Ishikawa (cell line): ENCODE results near the gene TM4SF20.

Source experiments
- CEBPB ChIP-seq: IDR thresholded peaks from 2 replicates; pipeline ENCODE4 v1.6.1; 2012
- CREB1 ChIP-seq: IDR thresholded peaks from 2 replicates; pipeline ENCODE4 v1.6.1; 2012; ENCODE audit warnings: low read depth
- EGR1 ChIP-seq: IDR thresholded peaks from 2 replicates; pipeline ENCODE4 v1.6.1; 2012
- EP300 ChIP-seq: IDR thresholded peaks from 2 replicates; pipeline ENCODE4 v1.6.1; 2012; ENCODE audit warnings: borderline replicate concordance
- FOXM1 ChIP-seq: IDR thresholded peaks from 2 replicates; pipeline ENCODE4 v1.6.1; 2012; ENCODE audit warnings: low read depth, borderline replicate concordance
- MAX ChIP-seq: IDR thresholded peaks from 2 replicates; pipeline ENCODE4 v1.6.1; 2012
- NFIC ChIP-seq: IDR thresholded peaks from 2 replicates; pipeline ENCODE4 v1.6.1; 2012
- RAD21 ChIP-seq: IDR thresholded peaks from 2 replicates; pipeline ENCODE4 v1.6.1; 2012; ENCODE audit warnings: low read depth
- REST ChIP-seq: IDR thresholded peaks from 2 replicates; pipeline ENCODE4 v1.6.1; 2012; ENCODE audit warnings: low read depth, mild to moderate bottlenecking
- TAF1 ChIP-seq: IDR thresholded peaks from 2 replicates; pipeline ENCODE4 v1.6.1; 2012; ENCODE audit warnings: low read depth, mild to moderate bottlenecking
- TCF12 ChIP-seq: IDR thresholded peaks from 2 replicates; pipeline ENCODE4 v1.6.1; 2012; ENCODE audit warnings: low read depth
- TEAD4 ChIP-seq: IDR thresholded peaks from 2 replicates; pipeline ENCODE4 v1.6.1; 2012
- USF1 ChIP-seq: IDR thresholded peaks from 2 replicates; pipeline ENCODE4 v1.6.1; 2012
- YY1 ChIP-seq: IDR thresholded peaks from 2 replicates; pipeline ENCODE4 v1.6.1; 2012; ENCODE audit warnings: low read depth
- ZBTB7A ChIP-seq: IDR thresholded peaks from 2 replicates; pipeline ENCODE4 v1.6.1; 2012; ENCODE audit warnings: low read depth

TM4SF20 gene

GRCh38 chr2:227326783-227327182 lies 52.3 kb downstream of the TM4SF20 start:
- TF ChIP-seq TAF1, result no peak
- no peak for TF ChIP-seq TEAD4
- no peak for TF ChIP-seq RAD21
- TF ChIP-seq ZBTB7A, result no peak
- no peak for TF ChIP-seq USF1
- no peak for TF ChIP-seq NFIC
- TF ChIP-seq YY1, result no peak
- no peak for TF ChIP-seq REST
- TF ChIP-seq EGR1, result no peak
- TF ChIP-seq FOXM1, result no peak
- TF ChIP-seq EP300, result no peak
- TF ChIP-seq MAX, result no peak
- no peak for TF ChIP-seq CEBPB
- no peak for TF ChIP-seq TCF12
- TF ChIP-seq CREB1, result no peak

GRCh38 chr2:227325839-227326195 lies 53.3 kb downstream of the TM4SF20 start:
- no peak for TF ChIP-seq TEAD4
- TF ChIP-seq CEBPB, result no peak
- TF ChIP-seq REST, result no peak

- TF ChIP-seq ZBTB7A (peak; percentile 90), NFIC (no peak), MAX (peak; percentile 99), REST (no peak), FOXM1 (0 out of 2 replicates have a peak, but pooled peaks have one; percentile 17), RAD21 (peak; percentile 35), EP300 (peak; percentile 50), CREB1 (0 out of 2 replicates have a peak, but pooled peaks have one; percentile 32), TEAD4 (peak; percentile 54), YY1 (peak; percentile 99), EGR1 (peak; percentile 96), TAF1 (peak; percentile 89), USF1 (peak; percentile 99), TCF12 (peak; percentile 77; the same call in 1 of the 2 replicates), CEBPB (no peak; the same call in 1 of the 2 replicates)
Measured at GRCh38 chr2:227324995-227325838, 53.9 kb downstream of the TM4SF20 start, which contains the start of gene MFF. Gene MFF (plus strand): TSS chr2:227325251. CDS start chr2:227330666, 5,415 bp downstream.

GRCh38 chr2:227324642-227324994 lies 54.5 kb downstream of the TM4SF20 start:
- TF ChIP-seq FOXM1, result no peak
- TF ChIP-seq EGR1, result no peak
- TF ChIP-seq MAX, result no peak
- TF ChIP-seq YY1, result no peak
- TF ChIP-seq ZBTB7A, result no peak
- no peak for TF ChIP-seq CEBPB
- TF ChIP-seq CREB1, result no peak
- no peak for TF ChIP-seq REST
- no peak for TF ChIP-seq NFIC
- TF ChIP-seq USF1, result no peak
- no peak for TF ChIP-seq TAF1
- TF ChIP-seq RAD21, result no peak
- TF ChIP-seq TCF12, result no peak
- no peak for TF ChIP-seq TEAD4
- no peak for TF ChIP-seq EP300
